Glomerular visceral epithelial cell (primary cell): ENCODE data around the gene ZNF423.

ENCODE experiments used
- DNase-seq: peaks from one replicate; pipeline ENCODE4 v3.0.0-alpha.2; 2016; ENCODE audit errors: extremely low spot score

The ZNF423 gene

GRCh38 chr16:49458656-49459445 is 397.1 kb downstream of the ZNF423 start:
- DNase-seq = no peak

GRCh38 chr16:49458243-49458642 is 397.7 kb downstream of the ZNF423 start:
- DNase-seq = no peak

GRCh38 chr16:49457196-49457595 is 398.7 kb downstream of the ZNF423 start:
- DNase-seq = no peak

GRCh38 chr16:49456763-49457162 is 399.1 kb downstream of the ZNF423 start:
- no peak for DNase-seq

- DNase-seq = no peak
Measured at GRCh38 chr16:49455991-49456745, 399.7 kb downstream of the ZNF423 start.

- no peak for DNase-seq
Measured at GRCh38 chr16:49455181-49455990, 400.5 kb downstream of the ZNF423 start.

- no peak for DNase-seq
Measured at GRCh38 chr16:49454426-49455180, 401.3 kb downstream of the ZNF423 start.

- no peak for DNase-seq
Measured at GRCh38 chr16:49453983-49454382, 401.9 kb downstream of the ZNF423 start.

- DNase-seq = no peak
Measured at GRCh38 chr16:49453021-49453420, 402.9 kb downstream of the ZNF423 start.

GRCh38 chr16:49452578-49452977 is 403.3 kb downstream of the ZNF423 start:
- no peak for DNase-seq

- no peak for DNase-seq
Measured at GRCh38 chr16:49452108-49452507, 403.8 kb downstream of the ZNF423 start.

- no peak for DNase-seq
Measured at GRCh38 chr16:49446805-49447204, 409.1 kb downstream of the ZNF423 start.

- DNase-seq = no peak
Measured at GRCh38 chr16:49443576-49443975, 412.3 kb downstream of the ZNF423 start.

- no peak for DNase-seq
Measured at GRCh38 chr16:49442805-49443204, 413.1 kb downstream of the ZNF423 start.

GRCh38 chr16:49441366-49441780 is 414.5 kb downstream of the ZNF423 start:
- no peak for DNase-seq

- DNase-seq = no peak
Measured at GRCh38 chr16:49440156-49441065, 415.5 kb downstream of the ZNF423 start.

GRCh38 chr16:49439676-49440075 is 416.2 kb downstream of the ZNF423 start:
- no peak for DNase-seq

GRCh38 chr16:49439050-49439449 is 416.9 kb downstream of the ZNF423 start:
- DNase-seq = no peak
